OCI-M2 (cell line): Measurements from ENCODE around the gene SLC44A2.
A peak's percentile ranks its signal among the peaks of the same experiment; 100 is the strongest.

Source experiments
- DNase-seq: peaks from one replicate; lab custom pipeline; 2025; ENCODE audit not compliant: unreplicated experiment; lab: John Stamatoyannopoulos, UW

SLC44A2 gene

GRCh38 chr19:10615429-10616023, 9.8 kb upstream of the SLC44A2 start:
- DNase-seq = no peak

DNA sequence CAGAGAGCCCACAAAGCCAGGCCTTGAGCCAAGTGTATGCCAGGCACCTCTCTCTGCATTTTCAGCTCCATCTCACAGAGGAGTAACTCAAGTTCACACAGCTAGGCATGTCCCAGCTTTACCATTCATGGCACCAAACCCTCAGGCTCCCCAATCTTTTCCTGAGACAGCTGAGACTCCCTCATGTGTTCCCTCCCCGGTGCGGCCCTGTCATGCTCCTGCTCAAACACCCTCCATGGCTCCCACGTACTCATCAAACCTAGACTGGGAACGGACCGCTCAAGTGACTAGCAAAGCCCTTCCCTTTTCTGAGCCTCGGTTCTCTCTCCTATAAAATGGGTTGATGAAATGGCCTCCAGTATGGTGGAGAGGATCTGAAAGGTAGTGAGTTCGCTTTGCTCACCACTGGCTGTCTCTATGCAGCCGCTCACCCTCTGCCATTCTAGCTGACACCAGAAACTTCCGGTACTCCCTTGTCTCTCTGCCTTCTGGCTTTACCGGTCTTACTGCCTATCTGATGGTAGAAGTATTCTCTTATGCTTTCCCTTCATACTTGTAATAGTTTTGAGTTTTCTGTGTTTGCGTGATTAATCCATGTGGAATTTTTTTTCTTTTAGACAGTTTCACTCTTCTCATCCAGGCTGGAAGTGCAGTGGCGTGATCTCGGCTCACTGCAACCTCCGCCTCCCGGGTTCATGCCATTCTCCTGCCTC, 7.8 kb upstream of the SLC44A2 start:
- no peak for DNase-seq

GRCh38 chr19:10618846-10619245, 6.5 kb upstream of the SLC44A2 start:
- no peak for DNase-seq

GRCh38 chr19:10620786-10621185, 4.6 kb upstream of the SLC44A2 start:
- DNase-seq = no peak

- DNase-seq = no peak
Measured at GRCh38 chr19:10621966-10622365, 3.4 kb upstream of the SLC44A2 start.

- DNase-seq = no peak
Measured at GRCh38 chr19:10624585-10624984, 768 bp upstream of the SLC44A2 start.

DNA sequence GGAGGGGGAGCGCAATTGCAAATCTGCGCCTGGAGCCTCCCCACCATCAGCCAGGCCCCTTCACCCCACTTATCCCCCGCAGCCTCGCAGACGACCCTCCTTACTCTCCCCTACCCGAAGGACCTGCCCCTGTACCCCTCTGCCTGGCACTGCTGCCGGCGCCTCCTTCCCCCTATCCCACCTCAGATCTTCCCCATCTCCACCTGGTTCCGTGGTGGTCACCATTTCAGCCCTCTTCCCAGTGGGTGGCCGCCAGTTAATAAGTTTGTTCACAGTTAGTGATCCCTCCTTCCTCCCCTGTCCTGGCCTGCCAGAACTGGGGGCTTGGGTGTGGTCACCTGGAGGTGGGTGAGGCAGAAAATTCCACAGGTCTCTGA, 397 bp downstream of the SLC44A2 start:
- DNase-seq = no peak

DNA sequence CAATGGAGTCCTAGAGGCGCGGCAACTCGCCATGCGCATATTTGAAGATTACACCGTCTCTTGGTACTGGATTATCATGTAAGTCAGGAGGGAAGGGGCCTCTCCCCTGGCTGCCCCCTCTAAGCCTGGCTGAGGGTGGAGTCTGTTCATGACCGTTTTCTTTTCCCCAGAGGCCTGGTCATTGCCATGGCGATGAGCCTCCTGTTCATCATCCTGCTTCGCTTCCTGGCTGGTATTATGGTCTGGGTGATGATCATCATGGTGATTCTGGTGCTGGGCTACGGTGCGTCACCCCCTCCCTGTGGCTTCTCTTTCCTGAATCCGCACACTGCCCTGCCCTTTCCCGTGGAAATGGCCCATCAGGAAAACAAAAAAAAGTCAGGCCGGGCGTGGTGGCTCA, 6.5 kb downstream of the SLC44A2 start:
- DNase-seq = no peak

DNA sequence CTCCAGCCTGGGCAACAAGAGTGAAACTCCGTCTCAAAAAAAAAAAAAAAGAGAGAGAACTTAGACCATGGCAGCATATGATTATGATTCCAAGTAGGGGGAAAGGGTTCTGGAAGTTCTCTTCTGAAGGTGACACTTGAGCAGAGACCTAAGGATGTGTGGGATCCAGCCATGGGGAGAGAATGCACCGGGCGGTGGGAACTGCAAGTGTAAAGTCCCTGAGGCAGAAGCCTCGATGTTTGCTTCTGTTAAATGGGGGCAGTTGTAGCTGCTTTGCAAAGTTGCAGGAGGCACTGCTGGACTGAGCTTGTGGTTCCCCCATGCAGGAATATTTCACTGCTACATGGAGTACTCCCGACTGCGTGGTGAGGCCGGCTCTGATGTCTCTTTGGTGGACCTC, 9.1 kb downstream of the SLC44A2 start:
- no peak for DNase-seq

GRCh38 chr19:10634963-10635362, 9.6 kb downstream of the SLC44A2 start:
- DNase-seq = no peak

GRCh38 chr19:10636304-10636972, 11.1 kb downstream of the SLC44A2 start:
- DNase-seq = no peak

- DNase-seq = no peak
Measured at GRCh38 chr19:10637894-10638293, 12.5 kb downstream of the SLC44A2 start.

GRCh38 chr19:10639836-10640235, 14.5 kb downstream of the SLC44A2 start:
- no peak for DNase-seq

GRCh38 chr19:10640361-10640760, 15.0 kb downstream of the SLC44A2 start:
- no peak for DNase-seq

DNA sequence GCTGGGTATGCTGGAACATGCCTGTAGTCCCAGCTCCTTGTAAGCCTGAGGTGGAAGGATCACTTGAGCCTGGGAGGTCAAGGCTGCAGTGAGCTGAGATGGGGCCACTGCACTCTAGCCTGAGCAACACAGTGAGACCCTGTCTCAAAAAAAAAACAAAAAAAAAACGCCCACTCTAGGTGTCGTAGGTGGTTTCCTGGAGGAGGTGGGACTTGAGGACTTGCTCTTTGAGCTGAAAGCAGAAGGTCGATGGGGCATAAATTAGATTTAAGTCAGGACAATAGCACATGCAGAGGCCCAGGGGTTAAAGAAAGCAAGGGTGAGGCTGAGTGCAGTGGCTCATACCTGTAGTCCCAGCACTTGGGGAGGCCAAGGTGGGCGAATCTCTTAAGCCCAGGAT, 15.9 kb downstream of the SLC44A2 start:
- no peak for DNase-seq

GRCh38 chr19:10642473-10643171, 17.3 kb downstream of the SLC44A2 start:
- DNase-seq = no peak

DNA sequence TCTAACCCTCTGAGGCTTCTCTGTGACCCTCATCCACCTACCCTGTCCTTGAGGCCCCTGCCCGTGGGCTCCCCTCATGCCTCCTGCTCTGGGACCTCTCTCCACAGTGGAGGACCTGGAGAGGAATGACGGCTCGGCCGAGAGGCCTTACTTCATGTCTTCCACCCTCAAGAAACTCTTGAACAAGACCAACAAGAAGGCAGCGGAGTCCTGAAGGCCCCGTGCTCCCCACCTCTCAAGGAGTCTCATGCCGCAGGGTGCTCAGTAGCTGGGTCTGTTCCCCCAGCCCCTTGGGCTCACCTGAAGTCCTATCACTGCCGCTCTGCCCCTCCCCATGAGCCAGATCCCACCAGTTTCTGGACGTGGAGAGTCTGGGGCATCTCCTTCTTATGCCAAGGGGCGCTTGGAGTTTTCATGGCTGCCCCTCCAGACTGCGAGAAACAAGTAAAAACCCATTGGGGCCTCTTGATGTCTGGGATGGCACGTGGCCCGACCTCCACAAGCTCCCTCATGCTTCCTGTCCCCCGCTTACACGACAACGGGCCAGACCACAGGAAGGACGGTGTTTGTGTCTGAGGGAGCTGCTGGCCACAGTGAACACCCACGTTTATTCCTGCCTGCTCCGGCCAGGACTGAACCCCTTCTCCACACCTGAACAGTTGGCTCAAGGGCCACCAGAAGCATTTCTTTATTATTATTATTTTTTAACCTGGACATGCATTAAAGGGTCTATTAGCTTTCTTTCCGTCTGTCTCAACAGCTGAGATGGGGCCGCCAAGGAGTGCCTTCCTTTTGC, 18.0 kb downstream of the SLC44A2 start:
- no peak for DNase-seq

- no peak for DNase-seq
Measured at GRCh38 chr19:10643968-10644259, 18.6 kb downstream of the SLC44A2 start.

- peak; percentile 97 for DNase-seq
Measured at GRCh38 chr19:10644260-10645007, 19.1 kb downstream of the SLC44A2 start.

DNA sequence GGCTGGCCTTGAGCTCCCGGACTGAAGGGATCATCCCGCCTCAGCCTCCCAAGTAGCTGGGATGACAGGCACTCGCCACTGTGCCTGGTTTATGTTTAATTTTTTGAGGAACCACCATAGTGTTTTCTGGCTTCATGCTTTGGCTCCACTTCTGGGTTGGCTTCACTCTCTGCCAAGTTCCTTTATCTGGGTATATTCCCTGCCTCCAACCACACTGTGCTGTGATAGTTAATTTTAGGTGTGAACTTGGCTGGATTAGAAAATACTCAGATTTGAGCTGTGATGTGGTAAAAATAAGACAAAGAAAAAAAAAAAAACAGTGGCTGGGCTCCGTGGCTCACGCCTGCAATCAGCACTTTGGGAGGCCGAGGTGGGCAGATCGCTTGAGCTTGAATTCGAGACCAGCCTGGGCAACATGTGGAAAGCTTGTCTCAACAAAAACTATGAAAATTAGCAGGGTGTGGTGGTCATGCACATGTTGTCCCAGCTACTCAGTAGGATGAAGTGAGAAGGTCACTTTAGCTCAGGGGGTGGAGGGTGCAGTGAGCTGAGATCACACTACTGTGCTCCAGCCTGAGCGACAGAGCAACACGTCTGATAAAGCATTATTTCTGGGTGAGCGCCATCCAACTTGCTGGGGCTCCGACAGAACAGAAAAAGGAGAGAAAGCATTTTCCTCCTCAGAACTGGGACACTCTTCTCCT, 21.3 kb downstream of the SLC44A2 start:
- no peak for DNase-seq
